Neural progenitor cell (in vitro differentiated cells): ENCODE measurements around the gene ME1.

ENCODE experiments used
- CTCF ChIP-seq: fragments of 200-600 bp; sonication (generic); IDR thresholded peaks from 2 replicates; pipeline ENCODE4 v1.5.1; 2017; ENCODE audit warnings: antibody characterized with exemption, mild to moderate bottlenecking
- EZH2 ChIP-seq: fragments of 200-600 bp; sonication (generic); IDR thresholded peaks from 2 replicates; pipeline ENCODE4 v1.6.1; 2017; ENCODE audit warnings: antibody characterized with exemption, mild to moderate bottlenecking, moderate library complexity

- no peak for TF ChIP-seq CTCF
- no peak for TF ChIP-seq EZH2
Observed at GRCh38 chr6:83470587-83470986, 39.7 kb upstream of the ME1 start.
